GM19099 (cell line): Measurements from ENCODE around the gene MYH11.

ENCODE experiments used
- POLR2A ChIP-seq: IDR thresholded peaks from 3 replicates; pipeline ENCODE4 v1.6.1; 2011; ENCODE audit warnings: low read depth; ENCODE audit not compliant: insufficient read length; ENCODE audit errors: extremely low read depth

Gene MYH11

GRCh38 chr16:15835136-15835878, 21.5 kb downstream of the MYH11 start:
- no peak for TF ChIP-seq POLR2A

- no peak for TF ChIP-seq POLR2A
These were observed 22.3 kb downstream of the MYH11 start for GRCh38 chr16:15834502-15834901.

- no peak for TF ChIP-seq POLR2A
These were observed 23.3 kb downstream of the MYH11 start for GRCh38 chr16:15833541-15833940.

GRCh38 chr16:15832241-15832640, 24.6 kb downstream of the MYH11 start:
- TF ChIP-seq POLR2A: no peak

DNA sequence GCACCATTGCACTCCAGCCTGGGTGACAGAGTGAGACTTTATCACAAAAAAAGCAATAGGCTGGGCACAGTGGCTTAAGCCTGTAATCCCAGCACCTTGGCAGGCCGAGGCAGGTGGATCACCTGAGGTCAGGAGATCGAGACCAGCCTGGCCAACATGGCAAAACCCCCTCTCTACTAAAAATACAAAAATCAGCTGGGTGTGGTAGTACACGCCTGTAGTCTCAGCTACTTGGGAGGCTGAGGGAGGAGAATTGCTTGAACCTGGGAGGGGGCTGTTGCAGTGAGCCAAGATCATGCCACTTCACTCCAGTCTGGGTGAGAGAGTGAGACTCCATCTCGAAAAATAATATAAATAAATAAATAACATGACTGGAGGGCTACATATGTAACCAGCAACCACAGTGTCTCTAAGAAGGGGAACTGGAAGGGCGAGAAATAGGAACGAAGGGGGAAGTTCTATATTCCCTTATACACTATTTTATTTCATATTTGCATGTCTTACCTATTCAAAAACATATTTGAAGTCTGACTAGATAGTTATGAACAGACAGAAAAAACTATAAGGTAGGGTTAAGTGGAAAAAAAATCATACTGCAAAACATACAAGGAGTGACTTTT, 25.9 kb downstream of the MYH11 start:
- no peak for TF ChIP-seq POLR2A

DNA sequence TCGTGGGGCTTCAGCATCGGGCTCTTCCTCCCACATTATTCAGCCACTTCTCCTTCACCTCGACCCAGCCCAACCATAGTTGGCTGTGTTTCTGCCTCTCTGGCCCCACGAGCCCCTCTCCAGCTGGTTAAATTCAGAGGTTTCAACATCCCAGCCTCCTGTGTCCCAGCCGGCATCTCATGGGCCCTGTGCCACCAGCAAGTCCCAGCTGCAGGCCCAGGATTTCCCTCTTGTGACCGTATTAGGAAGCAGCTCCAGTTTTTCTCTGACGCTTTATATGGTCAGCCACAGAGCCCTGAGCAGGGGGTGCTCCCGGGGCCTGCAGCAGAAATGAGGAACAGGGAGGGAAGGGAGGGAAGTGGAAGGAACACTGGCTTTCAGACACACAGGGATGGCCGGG, 27.4 kb downstream of the MYH11 start:
- TF ChIP-seq POLR2A: no peak

DNA sequence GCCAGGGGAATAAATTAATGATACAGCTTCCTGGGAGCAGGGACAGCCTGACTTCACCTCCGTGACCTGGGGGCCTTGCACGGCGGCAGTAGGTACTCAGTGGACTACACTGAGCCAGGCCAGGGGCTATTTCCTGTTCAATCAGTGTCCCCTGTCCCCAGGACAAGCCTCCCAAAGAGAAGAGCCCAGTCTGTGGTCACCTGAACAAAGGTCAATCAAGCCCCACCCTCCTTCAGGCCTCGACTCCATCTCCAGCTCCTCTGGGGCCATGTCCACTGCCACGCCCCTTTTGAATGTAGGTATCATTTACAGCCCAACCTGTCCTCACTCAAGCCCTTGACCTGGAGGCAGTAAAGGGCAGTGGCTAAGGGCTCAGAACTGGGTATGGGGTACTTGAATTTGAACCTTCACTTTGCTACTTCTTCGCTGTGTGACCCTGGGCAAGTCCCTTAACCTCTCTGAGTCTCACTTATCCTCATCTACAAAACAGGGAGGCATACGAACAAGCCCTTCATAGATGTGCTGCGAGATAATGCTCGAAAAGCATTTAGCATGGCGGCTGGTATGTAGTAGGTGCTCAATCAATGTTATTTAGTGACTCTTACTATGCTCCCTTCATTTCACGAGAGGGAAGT, 29.0 kb downstream of the MYH11 start:
- no peak for TF ChIP-seq POLR2A

DNA sequence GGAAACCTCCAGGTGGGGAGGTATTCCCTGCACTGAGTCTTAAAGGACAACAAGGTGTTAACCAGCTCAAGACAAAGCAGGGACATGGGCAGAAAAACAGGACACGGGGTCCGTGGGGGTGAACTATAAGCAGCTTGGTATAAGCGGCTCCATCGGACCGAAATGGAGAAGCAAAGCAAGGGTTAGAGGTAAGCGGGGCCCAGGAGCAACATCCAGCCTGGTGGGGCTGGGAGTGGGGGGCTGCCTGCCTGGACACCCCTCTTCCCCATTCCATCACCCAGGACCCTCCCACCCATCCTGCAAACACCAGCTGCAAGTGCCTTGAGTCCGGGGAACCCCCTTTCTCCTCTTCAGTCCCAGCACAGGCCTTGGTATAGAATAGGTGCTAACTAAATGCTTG, 29.5 kb downstream of the MYH11 start:
- TF ChIP-seq POLR2A: no peak

GRCh38 chr16:15825750-15826305, 31.0 kb downstream of the MYH11 start:
- TF ChIP-seq POLR2A: no peak

DNA sequence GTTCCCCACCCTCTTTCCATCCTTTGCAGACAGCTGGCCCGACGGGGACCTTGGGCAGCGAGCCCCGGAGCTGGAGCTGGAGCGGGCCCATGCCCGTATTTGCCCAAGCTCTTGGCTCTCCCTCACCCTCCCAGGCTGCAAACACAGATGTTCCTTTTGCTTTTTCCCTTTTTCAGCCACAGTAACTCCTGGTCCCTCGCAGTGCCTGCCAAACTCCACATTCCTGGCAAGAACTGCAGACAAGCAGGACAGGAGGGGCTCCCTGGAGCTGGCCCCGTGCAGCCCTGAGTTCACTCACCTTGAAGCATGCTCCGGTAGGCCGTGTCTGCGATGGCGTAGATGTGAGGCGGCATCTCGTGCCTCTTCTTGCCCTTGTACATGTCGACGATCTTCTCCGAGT, 33.9 kb downstream of the MYH11 start:
- TF ChIP-seq POLR2A: no peak

- TF ChIP-seq POLR2A: no peak
These were observed 36.0 kb downstream of the MYH11 start for GRCh38 chr16:15820837-15821236.

GRCh38 chr16:15819046-15819445, 37.8 kb downstream of the MYH11 start:
- TF ChIP-seq POLR2A: no peak

- no peak for TF ChIP-seq POLR2A
These were observed 39.4 kb downstream of the MYH11 start for GRCh38 chr16:15817446-15817845.

GRCh38 chr16:15816228-15816627, 40.6 kb downstream of the MYH11 start:
- TF ChIP-seq POLR2A: no peak

DNA sequence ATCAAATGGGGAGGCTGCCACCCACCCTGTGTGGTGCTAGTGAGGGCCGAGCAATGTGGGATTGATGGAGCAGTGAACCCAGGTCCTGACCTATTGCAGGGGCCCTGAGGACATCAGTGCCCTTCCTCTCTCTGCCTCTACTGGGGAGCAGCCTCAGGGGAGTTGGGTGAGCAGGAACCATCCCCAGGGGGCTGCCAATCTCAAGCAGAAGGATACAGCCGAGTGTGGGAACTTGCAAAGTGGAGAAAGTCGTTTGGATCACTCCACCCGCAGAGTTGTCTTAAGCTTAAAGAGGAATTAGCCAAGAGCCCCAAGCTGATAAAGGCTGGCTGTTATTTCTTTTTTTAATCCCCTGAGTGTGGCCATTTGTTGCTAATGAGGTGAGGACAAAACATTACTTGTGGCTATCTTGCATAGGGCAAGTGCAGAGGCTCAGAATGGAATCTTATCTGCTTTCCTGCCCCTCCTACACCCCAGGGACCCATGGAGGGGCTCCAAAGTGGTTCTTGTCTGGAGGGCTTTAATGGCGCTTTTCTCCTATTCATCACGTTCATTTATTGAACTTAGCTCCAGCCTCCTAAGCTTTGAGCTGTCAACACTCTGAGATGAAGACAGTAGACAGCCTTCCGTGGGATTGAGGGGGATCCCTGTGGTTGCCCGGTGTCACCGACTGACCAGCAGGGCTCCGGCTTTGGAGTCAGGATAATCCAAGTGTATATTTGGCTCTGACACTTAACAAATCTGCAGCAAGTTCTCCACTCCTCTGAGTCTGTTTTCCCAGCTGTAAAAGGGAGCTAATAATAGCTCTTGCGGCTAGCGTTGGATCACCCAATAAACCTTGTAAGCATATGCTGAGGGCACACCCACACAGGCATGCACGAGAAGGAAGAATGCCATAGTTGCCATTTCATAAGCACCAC, 45.1 kb downstream of the MYH11 start:
- TF ChIP-seq POLR2A: no peak
